ENCODE measurements around the gene ENOPH1.

The ENOPH1 gene

DNA sequence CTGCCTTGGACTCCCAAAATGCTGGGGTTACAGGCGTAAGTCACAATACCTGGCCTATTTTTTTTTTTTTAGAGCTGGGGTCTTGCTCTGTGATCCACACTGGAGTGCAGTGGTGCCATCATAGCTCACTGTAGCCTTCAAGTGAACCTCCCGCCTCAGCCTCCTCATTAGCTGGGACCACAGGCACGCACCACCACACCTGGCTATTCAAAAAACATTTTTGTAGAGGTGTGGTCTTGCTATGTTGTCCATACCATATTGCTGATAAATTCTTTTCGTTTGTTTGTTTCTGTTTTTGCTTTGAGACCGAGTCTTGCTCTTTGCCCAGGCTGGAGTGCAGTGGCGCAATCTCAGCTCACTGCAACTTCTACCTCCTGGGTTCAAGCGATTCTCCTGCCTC, 21.6 kb downstream of the ENOPH1 start:
- no peak overlapping the region for H3K4me3 ChIP-seq (ENCODE audit: low read length)
- DNase-seq (ENCODE audit: low read depth), result no peak
- TF ChIP-seq, protein P1, sequence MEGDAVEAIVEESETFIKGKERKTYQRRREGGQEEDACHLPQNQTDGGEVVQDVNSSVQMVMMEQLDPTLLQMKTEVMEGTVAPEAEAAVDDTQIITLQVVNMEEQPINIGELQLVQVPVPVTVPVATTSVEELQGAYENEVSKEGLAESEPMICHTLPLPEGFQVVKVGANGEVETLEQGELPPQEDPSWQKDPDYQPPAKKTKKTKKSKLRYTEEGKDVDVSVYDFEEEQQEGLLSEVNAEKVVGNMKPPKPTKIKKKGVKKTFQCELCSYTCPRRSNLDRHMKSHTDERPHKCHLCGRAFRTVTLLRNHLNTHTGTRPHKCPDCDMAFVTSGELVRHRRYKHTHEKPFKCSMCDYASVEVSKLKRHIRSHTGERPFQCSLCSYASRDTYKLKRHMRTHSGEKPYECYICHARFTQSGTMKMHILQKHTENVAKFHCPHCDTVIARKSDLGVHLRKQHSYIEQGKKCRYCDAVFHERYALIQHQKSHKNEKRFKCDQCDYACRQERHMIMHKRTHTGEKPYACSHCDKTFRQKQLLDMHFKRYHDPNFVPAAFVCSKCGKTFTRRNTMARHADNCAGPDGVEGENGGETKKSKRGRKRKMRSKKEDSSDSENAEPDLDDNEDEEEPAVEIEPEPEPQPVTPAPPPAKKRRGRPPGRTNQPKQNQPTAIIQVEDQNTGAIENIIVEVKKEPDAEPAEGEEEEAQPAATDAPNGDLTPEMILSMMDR (conservative IDR thresholded peaks at IDR 0.05; ENCODE audit: low read depth, low read length), result no peak

DNA sequence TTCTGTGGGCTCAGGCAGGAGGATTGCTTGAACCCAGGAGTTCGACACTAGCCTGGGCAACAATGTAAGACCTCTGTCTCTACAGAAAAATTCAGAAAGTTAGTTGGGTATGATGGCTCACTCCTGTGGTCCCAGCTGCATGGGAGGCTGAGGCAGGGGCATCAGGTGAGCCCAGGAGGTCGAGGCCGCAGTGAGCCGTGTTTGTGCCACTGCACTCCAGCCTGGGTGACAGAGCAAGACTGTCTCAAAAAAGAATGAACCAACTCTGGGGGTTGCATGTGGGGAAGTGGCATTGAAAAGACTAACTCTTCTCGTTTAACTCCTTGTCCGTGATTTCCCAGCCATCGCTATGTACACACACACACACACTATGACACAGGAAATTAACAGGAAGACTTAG, 26.9 kb downstream of the ENOPH1 start:
- DNase-seq (ENCODE audit: low read depth), result no peak
- TF ChIP-seq, protein P1 (conservative IDR thresholded peaks at IDR 0.05; ENCODE audit: low read depth, low read length), result no peak
- no peak overlapping the region for H3K4me3 ChIP-seq (ENCODE audit: low read length)

DNA sequence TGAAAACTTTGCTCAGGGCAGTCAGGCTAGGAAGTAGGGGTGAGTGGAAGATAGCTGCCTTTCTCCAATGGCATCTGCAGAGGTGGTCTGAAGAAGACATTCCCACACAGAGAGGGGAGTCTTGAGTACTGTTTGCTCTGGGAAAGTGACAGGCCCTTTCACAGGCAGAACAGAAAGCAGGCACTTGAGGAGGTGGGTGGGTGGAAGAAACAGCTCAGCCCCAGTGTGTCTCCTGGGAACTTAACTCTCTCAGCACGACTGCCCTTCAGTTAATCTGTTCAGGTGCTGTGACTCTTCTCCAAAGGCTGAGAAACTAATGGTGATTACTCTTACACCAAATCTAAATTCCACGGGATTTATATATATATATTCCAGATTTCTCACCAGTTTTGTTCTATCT, 28.3 kb downstream of the ENOPH1 start:
- DNase-seq (ENCODE audit: low read depth), result no peak
- TF ChIP-seq, protein P1 (conservative IDR thresholded peaks at IDR 0.05; ENCODE audit: low read depth, low read length), result no peak
- no peak overlapping the region for H3K4me3 ChIP-seq (ENCODE audit: low read length)

DNA sequence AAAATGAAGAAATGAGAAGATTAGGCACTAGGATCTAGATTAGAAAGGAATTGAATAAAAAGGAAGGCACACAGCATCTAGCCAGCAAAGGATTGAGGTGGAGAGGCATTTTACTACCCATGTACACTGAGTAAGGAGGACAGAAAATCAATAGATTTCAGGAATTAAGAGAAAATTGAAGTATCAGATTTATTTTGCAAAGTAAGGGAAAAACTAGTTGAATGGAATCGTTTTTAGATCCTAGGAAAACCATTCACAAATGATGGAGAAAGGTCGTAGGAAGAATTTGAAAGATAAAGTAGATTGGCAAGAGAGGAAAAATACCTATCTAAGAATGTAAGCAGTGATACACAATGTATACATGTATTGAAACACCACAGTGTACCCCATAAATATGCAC, 31.3 kb downstream of the ENOPH1 start:
- no peak for DNase-seq (ENCODE audit: low read depth)
- TF ChIP-seq, protein P1 (conservative IDR thresholded peaks at IDR 0.05; ENCODE audit: low read depth, low read length), result no peak
- no peak overlapping the region for H3K4me3 ChIP-seq (ENCODE audit: low read length)

DNA sequence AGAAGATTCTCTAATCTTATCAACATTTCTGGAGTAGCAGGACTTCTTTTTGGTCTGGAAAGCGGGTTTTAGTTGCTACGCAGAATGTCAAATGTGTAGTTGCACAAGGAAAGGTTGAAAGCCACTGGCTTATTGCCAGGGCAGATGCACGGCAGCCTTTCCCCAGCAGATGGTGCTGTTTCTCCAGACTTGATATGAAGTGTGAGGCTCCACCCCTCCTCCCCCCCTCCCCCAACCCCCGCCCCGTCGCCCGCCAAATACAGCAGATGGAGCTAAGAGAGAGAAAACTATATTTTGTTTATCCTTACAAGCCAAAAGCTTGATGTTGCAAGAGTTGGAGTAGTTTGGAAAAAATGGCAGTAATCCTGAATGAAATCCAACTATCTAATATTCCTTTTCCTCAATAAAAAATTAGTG, 32.0 kb downstream of the ENOPH1 start:
- TF ChIP-seq, protein P1 (conservative IDR thresholded peaks at IDR 0.05; ENCODE audit: low read depth, low read length), result peak; percentile 82
- H3K4me3 ChIP-seq (ENCODE audit: low read length), result no peak overlapping the region
- peak; percentile 34 for DNase-seq (ENCODE audit: low read depth)

DNA sequence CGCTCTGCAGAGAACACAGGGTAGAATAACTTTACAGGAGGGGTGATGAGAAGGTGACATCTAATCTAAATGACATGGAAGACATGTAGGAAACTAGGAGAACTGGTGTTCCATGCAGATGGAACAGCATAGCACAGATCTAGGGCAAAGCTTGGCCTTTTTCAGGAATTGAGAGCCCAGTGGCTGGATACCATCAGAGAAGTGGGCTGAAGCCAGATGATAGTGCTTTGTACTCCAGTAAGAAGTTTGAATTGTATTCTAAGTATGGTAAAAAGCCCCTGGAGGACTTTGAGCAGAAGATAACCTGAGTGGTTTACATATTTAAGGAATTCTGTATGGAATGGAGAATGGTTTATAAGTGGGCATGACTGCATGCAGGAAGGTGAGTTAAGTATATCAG, 32.8 kb downstream of the ENOPH1 start:
- TF ChIP-seq, protein P1 (conservative IDR thresholded peaks at IDR 0.05; ENCODE audit: low read depth, low read length), result no peak
- H3K4me3 ChIP-seq (ENCODE audit: low read length), result no peak overlapping the region
- no peak for DNase-seq (ENCODE audit: low read depth)

DNA sequence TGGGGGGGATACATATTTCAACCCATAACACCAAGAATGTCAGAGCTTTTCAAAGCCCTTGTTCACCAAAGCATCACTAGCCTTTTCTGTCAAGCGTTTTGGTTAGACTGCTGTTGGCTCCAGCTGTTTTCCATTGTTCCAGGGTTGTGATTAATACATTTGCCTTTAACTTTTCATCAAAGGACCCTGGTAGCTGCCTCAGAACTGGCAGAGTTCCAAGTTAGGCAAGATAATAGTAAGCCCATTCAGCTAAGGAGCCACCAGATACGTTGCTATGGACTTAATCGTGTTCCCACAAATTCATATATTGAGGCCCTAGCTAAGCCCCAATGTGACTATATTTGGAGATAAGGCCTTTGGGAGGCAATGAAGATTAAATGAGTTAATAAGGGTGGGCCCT, 37.1 kb downstream of the ENOPH1 start:
- DNase-seq (ENCODE audit: low read depth), result no peak

More for the DNA sequence above, 37.1 kb downstream of the ENOPH1 start:
- no peak overlapping the region for H3K4me3 ChIP-seq (ENCODE audit: low read length)
- TF ChIP-seq, protein P1 (conservative IDR thresholded peaks at IDR 0.05; ENCODE audit: low read depth, low read length), result no peak

All from retinal pigment epithelial cell (primary cell).